GM23338 (cell line): Measurements from ENCODE around the gene MDM2. TPM values are rescaled to one million over a fixed set of nuclear protein-coding genes. Genes with fewer than 3 reads are reported as not detected.

Source experiments
- ATAC-seq: fragments of 200-7000 bp; cut with Tn5 transposase; 3 replicates; pipeline ENCODE4 v1.9.1; 2020
- DNase-seq: peaks from one replicate; pipeline ENCODE4 v3.0.0-alpha.2; 2015; ENCODE audit warnings: low spot score
- H2AFZ ChIP-seq: fragments of 200-600 bp; sonication (generic); 2 replicates; pipeline ENCODE4 v1.8.0; 2016; ENCODE audit warnings: antibody characterized with exemption, mild to moderate bottlenecking, moderate library complexity
- H3F3A ChIP-seq: fragments of 200-600 bp; sonication (generic); replicated peaks from 2 replicates; pipeline ENCODE4 v1.8.0; 2017; ENCODE audit warnings: antibody characterized with exemption, mixed run types, low read depth
- H3K27ac ChIP-seq: fragments of 200-600 bp; sonication (generic); 2 replicates; pipeline ENCODE4 v1.6.1; 2016; ENCODE audit warnings: low read depth
- H3K27me3 ChIP-seq: fragments of 200-600 bp; sonication (generic); 2 replicates; pipeline ENCODE4 v1.8.0; 2016; ENCODE audit warnings: mild to moderate bottlenecking, mixed run types, moderate library complexity; ENCODE audit not compliant: insufficient read depth
- H3K36me3 ChIP-seq: fragments of 200-600 bp; sonication (generic); 2 replicates; pipeline ENCODE4 v1.8.0; 2016; ENCODE audit warnings: mild to moderate bottlenecking; ENCODE audit not compliant: insufficient read depth
- H3K4me1 ChIP-seq: fragments of 200-600 bp; sonication (generic); 2 replicates; pipeline ENCODE4 v1.8.0; 2016; ENCODE audit warnings: mild to moderate bottlenecking, moderate library complexity; ENCODE audit not compliant: insufficient read depth
- H3K4me2 ChIP-seq: fragments of 200-600 bp; sonication (generic); 2 replicates; pipeline ENCODE4 v1.7.1; 2017; ENCODE audit warnings: mixed run types
- H3K4me3 ChIP-seq: fragments of 200-600 bp; sonication (generic); 2 replicates; pipeline ENCODE4 v1.6.1; 2016; ENCODE audit warnings: mixed run types
- H3K79me2 ChIP-seq: fragments of 200-600 bp; sonication (generic); replicated peaks from 2 replicates; pipeline ENCODE4 v1.8.0; 2017; ENCODE audit warnings: mild to moderate bottlenecking; ENCODE audit not compliant: insufficient read depth
- H3K9me2 ChIP-seq: fragments of 200-600 bp; sonication (generic); 2 replicates; pipeline ENCODE4 v1.8.0; 2017; ENCODE audit not compliant: insufficient read depth
- H4K20me1 ChIP-seq: fragments of 200-600 bp; sonication (generic); replicated peaks from 2 replicates; pipeline ENCODE4 v1.8.0; 2017; ENCODE audit warnings: mild to moderate bottlenecking; ENCODE audit not compliant: insufficient read depth
- H3K27ac Mint-ChIP-seq: 2 replicates; pipeline ENCODE4 v1.8.0; 2020; ENCODE audit warnings: inconsistent platforms, mild to moderate bottlenecking, moderate library complexity, mixed read lengths
- H3K27me3 Mint-ChIP-seq: 3 replicates; pipeline ENCODE4 v1.8.0; 2022; ENCODE audit warnings: low read depth, mild to moderate bottlenecking, moderate library complexity, mixed read lengths, inconsistent platforms; ENCODE audit not compliant: insufficient read depth, poor library complexity
- H3K36me3 Mint-ChIP-seq: 3 replicates; pipeline ENCODE4 v1.8.0; 2021; ENCODE audit warnings: low read depth, mild to moderate bottlenecking, inconsistent platforms, moderate library complexity, mixed read lengths
- H3K4me1 Mint-ChIP-seq: 3 replicates; pipeline ENCODE4 v1.8.0; 2020; ENCODE audit warnings: mild to moderate bottlenecking, inconsistent platforms, mixed read lengths
- H3K4me3 Mint-ChIP-seq: 3 replicates; pipeline ENCODE4 v1.8.0; 2021; ENCODE audit warnings: moderate library complexity, mild to moderate bottlenecking, inconsistent platforms, mixed read lengths
- H3K9me3 Mint-ChIP-seq: 3 replicates; pipeline ENCODE4 v1.8.0; 2020; ENCODE audit warnings: moderate library complexity, mild to moderate bottlenecking, inconsistent platforms, mixed read lengths
- CREB1 ChIP-seq: fragments of 250-450 bp; sonication (Bioruptor Pico); IDR thresholded peaks from 2 replicates; pipeline ENCODE4 v1.5.0; 2020; ENCODE audit warnings: low read depth, mild to moderate bottlenecking, moderate library complexity
- EZH2phosphoT487 ChIP-seq: fragments of 200-600 bp; sonication (generic); IDR thresholded peaks from one replicate; pipeline ENCODE4 v1.8.1; 2018; ENCODE audit warnings: antibody characterized with exemption; ENCODE audit not compliant: unreplicated experiment
- NANOG ChIP-seq: IDR thresholded peaks from 2 replicates; pipeline ENCODE4 v1.6.1; 2016; ENCODE audit warnings: antibody characterized with exemption, borderline replicate concordance
- REST ChIP-seq: IDR thresholded peaks from one replicate; pipeline ENCODE4 v1.6.1; 2018; ENCODE audit warnings: antibody characterized with exemption; ENCODE audit not compliant: unreplicated experiment
- STAT1 ChIP-seq: IDR thresholded peaks from one replicate; pipeline ENCODE4 v1.6.1; 2016; ENCODE audit warnings: antibody characterized with exemption; ENCODE audit not compliant: unreplicated experiment
- ZNF114 ChIP-seq: fragments of 250-450 bp; sonication (Bioruptor Pico); IDR thresholded peaks from 2 replicates; pipeline ENCODE4 v1.5.0; 2020; ENCODE audit warnings: mild to moderate bottlenecking, moderate library complexity
- ZNF331 ChIP-seq: fragments of 250-450 bp; sonication (Bioruptor Pico); IDR thresholded peaks from 2 replicates; pipeline ENCODE4 v1.5.0; 2020; ENCODE audit warnings: low read depth, mild to moderate bottlenecking, moderate library complexity
- ZNF462 ChIP-seq: fragments of 250-450 bp; sonication (Bioruptor Pico); IDR thresholded peaks from 2 replicates; pipeline ENCODE4 v1.5.0; 2020; ENCODE audit warnings: mild to moderate bottlenecking, moderate library complexity
- polyA plus RNA-seq: library from polyadenylated mRNA; unstranded; fragments of >200 nt; fragmentation: Nextera tagmentation; extraction: Ambion mirVana; gene quantifications from 2 replicates; pipeline ENCODE4 v1.2.1, GENCODE V29; 2016
- total RNA-seq: library from RNA; depleted of rRNA; stranded (reverse); fragments of >200 nt; shearing (Covaris generic); gene quantifications from 2 replicates; pipeline ENCODE4 v1.2.3, GENCODE V29; 2014
- TF ChIP-seq, protein P1 (sequence below): IDR thresholded peaks from 2 replicates; pipeline ENCODE4 v1.6.1; 2016; ENCODE audit warnings: antibody characterized with exemption

MDM2 gene
- total and polyA plus RNA-seq, 2 experiments from 2014 or later, result 105 to 136 TPM

DNA sequence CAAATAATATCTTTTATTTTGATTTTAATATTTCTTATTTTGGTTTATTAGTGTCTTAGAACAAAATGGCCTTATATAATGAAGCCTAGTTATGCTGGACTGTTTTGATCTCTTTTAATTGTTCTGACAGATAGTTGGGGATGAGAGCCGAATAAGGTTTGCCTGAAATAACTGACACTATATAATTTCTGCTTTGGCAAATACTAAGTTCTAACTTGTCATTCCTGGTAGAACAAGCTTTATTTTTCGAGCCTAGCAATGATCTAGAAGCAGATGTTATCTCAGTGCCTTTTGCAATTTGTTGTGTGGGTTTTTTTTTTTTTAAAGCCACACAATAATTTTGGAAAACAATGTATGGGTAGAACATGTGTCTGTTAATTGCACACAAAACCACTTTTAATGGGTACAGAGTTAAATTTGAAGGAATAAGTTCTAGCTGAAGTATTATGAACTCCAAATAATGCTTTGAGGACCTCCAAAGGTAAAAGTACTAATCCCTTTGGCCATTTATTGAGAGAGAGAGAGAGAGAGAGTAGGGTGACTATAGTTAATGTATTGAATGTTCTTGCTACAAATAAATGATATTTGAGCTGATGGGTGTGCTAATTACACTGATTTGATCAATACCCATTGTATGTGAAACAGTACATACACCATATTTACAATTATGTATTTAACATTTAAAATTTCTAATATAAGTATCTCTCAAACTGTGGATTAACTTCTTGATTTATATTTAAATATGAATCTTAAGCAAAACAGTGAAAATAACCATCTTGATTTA, 35.0 kb downstream of the MDM2 start (continued):
- TF ChIP-seq ZNF462 (CRISPR knock-in tag) (no peak), NANOG (no peak), REST (no peak)

GRCh38 chr12:68844318-68844745, 36.4 kb downstream of the MDM2 start:
- no peak overlapping the region for H3K4me3 ChIP-seq
- no peaks in the 10 kb centered on the region for H3K4me1 ChIP-seq
- no peak overlapping the region for H3K27ac ChIP-seq
- Mint-ChIP-seq H3K9me3 (no peaks in the 10 kb centered on the region; the same call in 2 of the 3 replicates), H3K27me3 (no peaks in the 10 kb centered on the region), H3K36me3 (peaks cover 38% of the 10 kb centered on the region), H3K4me1 (no peaks in the 10 kb centered on the region), H3K4me3 (no peak overlapping the region), H3K27ac (no peak overlapping the region)
- no peaks in the 10 kb centered on the region for H3K79me2 ChIP-seq
- no peaks in the 10 kb centered on the region for H3K27me3 ChIP-seq
- no peak overlapping the region for H3K4me2 ChIP-seq
- peaks cover 32% of the 10 kb centered on the region for H3K36me3 ChIP-seq
- DNase-seq (no peak), ATAC-seq (peak; percentile 29; the same call in 2 of the 3 replicates)
- H3F3A ChIP-seq, result no peaks in the 10 kb centered on the region
- peaks cover 6% of the 10 kb centered on the region; the same call in 1 of the 2 replicates for H4K20me1 ChIP-seq
- no peak overlapping the region for H2AFZ ChIP-seq
- no peaks in the 10 kb centered on the region for H3K9me2 ChIP-seq
- no peak for TF ChIP-seq STAT1
- no peak for TF ChIP-seq CREB1 (CRISPR knock-in tag)
- TF ChIP-seq ZNF331 (CRISPR knock-in tag), result no peak
- no peak for TF ChIP-seq NANOG
- no peak for TF ChIP-seq ZNF114 (CRISPR knock-in tag)
- TF ChIP-seq, protein P1, sequence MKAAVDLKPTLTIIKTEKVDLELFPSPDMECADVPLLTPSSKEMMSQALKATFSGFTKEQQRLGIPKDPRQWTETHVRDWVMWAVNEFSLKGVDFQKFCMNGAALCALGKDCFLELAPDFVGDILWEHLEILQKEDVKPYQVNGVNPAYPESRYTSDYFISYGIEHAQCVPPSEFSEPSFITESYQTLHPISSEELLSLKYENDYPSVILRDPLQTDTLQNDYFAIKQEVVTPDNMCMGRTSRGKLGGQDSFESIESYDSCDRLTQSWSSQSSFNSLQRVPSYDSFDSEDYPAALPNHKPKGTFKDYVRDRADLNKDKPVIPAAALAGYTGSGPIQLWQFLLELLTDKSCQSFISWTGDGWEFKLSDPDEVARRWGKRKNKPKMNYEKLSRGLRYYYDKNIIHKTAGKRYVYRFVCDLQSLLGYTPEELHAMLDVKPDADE, result no peak
- no peak for TF ChIP-seq REST
- no peak for TF ChIP-seq EZH2phosphoT487
